RCC 7860 (cell line): ENCODE data around the gene PLIN4.

Experiments
- DNase-seq: peaks from one replicate; pipeline ENCODE4 v3.0.0-alpha.2; 2015; ENCODE audit warnings: low spot score
- FAIRE-seq: peaks from 2 replicates; lab custom pipeline; 2012; peaks lifted over from hg19 to GRCh38; lab: Jason Lieb, UNC

The PLIN4 gene

DNA sequence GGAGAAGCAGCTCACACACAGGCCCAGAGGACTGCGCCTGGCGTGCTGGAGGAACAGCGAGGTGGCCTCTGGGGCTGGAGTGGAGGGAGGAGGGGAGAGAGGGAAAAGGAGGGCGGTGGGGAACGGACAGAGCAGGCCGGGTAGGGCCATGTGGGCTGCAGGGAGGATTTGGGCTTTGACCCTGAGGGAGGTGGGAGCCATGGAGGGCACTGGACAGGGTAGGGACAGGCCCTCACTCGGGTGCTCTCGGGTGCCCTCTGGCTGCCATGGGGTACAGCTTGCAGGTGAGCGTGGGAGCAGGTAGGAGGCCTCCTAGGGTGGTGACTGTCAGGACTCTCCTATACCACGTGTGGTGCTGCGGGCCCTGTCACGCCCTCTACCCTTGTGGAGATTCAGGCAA is 22.8 kb downstream of the PLIN4 start:
- no peak for FAIRE-seq
- DNase-seq = no peak

DNA sequence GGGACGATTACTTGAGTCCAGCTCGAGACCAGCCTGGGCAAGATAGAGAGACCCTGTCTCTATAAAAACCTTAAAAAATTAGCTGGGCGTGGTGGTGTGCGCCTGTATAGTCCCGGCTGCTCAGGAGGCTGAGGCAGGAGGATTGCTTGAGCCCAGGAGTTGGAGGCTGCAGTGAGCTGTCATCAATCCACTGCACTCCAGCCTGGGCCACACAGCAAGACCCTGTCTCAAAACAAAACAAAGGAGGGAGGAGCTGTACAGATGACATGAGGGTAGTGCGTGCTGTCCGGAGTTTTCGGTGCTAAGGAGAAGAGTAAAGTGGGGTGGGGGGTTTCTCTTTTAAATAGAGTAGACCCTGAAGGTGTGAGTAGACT is 23.6 kb downstream of the PLIN4 start:
- no peak for FAIRE-seq

DNA sequence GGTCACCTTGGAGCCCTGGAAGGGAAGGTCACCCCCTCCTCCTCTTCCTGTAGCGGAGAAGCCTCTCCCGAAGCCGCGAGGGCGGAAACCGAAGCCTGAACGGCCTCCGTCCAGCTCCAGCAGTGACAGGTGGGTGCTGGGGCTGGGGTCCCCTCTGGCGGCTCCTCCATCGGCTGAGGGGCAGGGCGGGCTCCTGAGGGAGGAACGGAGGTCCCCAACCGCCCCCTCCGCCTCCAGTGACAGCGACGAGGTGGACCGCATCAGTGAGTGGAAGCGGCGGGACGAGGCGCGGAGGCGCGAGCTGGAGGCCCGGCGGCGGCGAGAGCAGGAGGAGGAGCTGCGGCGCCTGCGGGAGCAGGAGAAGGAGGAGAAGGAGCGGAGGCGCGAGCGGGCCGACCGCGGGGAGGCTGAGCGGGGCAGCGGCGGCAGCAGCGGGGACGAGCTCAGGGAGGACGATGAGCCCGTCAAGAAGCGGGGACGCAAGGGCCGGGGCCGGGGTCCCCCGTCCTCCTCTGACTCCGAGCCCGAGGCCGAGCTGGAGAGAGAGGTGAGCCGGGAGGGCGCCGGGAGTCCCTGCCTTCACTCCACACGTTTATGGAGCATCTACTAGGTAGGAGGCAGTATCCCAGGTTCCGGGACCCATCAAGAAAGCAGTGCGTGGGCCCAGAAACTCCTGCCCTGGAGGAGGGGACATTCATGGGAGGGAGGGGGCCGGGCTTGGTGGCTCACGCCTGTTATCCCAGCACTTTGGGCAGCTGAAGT is 24.2 kb downstream of the PLIN4 start:
- FAIRE-seq = no peak
- DNase-seq = no peak

More for the DNA sequence above, 23.6 kb downstream of the PLIN4 start:
- no peak for DNase-seq

DNA sequence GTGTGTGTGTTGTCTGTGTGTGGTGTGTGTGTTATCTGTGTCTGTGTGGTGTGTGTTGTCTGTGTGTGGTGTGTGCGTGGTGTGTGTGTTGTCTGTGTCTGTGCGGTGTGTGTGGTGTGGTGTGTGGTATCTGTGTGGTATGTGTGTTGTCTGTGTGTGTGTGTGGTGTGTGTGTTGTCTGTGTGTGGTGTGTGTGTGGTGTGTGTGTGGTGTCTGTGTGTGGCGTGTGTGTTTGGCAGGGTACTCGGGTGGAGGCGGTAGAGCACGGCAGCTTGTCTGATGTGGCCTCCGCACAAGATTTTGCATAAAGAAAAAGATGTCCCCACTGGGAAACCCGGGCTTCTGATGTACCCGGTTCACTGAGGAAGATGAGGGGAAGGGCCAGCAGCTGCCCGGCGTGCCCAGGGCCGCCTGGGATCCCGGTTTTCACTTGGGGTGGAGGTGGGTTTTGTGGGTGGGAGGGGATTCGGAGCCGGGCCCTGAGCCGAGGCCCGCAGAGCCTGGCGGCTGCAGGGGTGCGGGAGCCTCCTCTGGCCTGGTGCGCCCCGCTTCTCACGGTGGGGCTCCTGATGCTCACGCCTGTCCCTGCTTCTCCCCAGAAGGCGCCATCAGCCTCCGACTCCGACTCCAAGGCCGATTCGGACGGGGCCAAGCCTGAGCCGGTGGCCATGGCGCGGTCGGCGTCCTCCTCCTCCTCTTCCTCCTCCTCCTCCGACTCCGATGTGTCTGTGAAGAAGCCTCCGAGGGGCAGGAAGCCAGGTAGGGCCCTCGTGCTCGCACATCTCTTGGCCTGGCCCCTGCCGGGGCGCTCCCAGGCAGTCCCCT is 25.0 kb downstream of the PLIN4 start:
- no peak for FAIRE-seq
- DNase-seq = no peak

DNA sequence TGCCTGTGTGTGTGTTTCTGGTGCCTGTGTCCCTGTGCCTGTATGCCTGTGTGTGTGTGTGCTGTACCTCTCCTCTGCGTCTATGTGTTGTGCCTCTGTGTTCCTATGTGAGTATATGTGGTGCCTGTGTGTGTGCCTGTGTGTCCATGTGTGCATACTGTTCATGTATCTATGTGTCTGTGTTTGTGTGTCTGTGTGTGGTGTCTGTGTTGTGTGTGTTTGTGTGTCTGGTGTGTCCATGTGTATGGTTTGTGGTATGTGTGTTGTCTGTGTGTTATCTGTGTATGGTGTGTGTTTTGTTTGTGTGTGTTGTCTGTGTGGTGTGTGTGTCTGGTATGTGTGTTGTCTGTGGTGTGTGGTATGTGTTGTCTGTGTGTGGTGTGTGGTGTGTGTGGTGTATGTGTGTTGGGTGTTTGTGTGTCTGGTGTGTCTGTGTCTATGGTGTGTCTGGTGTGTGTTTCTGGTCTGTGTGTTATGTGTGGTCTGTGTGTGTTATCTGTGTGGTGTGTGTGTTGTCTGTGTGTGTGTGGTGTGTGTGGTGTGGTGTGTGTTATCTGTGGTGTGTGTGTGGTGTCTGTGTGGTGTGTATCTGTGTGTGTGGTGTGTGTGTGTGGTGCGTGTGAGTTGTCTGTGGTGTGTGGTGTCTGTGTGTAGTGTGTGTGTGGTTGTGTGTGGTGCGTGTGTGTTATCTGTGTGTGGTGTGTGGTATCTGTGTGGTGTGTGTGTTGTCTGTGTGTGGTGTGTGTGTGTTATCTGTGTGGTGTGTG is 25.8 kb downstream of the PLIN4 start:
- DNase-seq (no peak), FAIRE-seq (no peak)

DNA sequence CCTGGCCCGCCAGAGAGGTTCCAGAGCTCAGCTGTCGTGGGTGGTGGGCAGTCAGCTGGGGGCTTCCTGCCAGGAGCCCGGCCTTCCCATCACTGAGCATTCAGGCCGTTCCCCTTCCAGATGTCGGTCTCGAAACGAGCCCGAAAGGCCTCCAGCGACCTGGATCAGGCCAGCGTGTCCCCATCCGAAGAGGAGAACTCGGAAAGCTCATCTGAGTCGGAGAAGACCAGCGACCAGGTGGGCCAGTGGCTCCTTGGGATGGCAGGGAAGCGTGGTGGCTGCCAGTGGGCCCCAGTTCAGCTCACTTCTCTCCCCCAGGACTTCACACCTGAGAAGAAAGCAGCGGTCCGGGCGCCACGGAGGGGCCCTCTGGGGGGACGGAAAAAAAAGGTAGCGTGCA is 26.8 kb downstream of the PLIN4 start:
- DNase-seq = no peak
- FAIRE-seq = no peak

DNA sequence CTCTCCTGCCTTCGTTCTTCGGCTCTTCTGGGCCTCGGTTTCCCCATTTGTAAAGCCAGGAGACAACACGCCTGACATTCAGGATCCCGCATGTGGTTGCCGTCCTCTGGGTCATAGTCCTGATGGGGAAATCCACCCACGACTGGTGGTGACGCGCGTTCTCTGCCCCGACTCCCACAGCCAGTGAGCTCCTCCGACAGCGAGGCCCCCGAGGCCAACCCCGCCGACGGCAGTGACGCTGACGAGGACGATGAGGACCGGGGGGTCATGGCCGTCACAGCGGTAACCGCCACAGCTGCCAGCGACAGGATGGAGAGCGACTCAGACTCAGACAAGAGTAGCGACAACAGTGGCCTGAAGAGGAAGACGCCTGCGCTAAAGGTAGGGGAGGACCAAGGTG is 29.8 kb downstream of the PLIN4 start:
- FAIRE-seq (no peak), DNase-seq (no peak)

DNA sequence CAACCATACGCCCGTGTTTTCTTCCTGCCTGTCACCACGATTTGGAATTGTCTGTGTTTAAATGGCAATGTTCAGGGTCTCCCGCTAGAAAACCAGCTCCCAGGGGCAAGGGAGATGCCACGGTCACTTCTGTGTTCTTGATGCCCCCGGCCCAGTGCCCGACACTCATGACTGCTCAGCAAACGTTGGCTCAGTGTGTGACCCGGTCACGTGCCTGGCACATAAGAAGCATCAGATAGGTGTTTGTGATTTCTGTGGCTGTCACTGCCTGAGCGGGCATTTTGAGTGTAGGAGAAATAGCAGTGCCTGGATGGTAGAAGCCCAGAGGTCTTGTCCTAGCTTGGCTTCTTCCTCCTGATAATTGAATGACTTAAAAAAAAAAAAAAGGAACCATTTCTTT is 30.7 kb downstream of the PLIN4 start:
- DNase-seq (no peak), FAIRE-seq (no peak)

DNA sequence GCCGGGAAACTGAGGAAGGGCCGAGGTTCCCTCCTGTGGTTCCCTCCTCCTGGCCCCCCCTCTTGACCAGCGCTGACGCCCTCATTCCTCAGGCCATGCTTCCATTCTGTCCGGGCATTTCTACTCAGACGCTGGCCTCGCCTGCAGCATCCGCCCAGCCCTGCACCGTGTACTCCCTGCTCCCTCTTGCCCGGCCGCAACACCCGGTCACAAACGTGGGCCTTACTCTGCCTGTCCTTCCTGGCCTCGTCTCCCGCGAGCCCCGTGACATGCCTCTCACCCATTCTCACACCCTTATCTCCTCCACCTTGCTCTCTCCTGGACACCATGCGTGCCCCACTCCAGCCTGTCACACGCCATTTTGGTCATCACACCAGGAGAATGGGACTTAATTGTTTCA is 34.9 kb downstream of the PLIN4 start:
- no peak for DNase-seq

DNA sequence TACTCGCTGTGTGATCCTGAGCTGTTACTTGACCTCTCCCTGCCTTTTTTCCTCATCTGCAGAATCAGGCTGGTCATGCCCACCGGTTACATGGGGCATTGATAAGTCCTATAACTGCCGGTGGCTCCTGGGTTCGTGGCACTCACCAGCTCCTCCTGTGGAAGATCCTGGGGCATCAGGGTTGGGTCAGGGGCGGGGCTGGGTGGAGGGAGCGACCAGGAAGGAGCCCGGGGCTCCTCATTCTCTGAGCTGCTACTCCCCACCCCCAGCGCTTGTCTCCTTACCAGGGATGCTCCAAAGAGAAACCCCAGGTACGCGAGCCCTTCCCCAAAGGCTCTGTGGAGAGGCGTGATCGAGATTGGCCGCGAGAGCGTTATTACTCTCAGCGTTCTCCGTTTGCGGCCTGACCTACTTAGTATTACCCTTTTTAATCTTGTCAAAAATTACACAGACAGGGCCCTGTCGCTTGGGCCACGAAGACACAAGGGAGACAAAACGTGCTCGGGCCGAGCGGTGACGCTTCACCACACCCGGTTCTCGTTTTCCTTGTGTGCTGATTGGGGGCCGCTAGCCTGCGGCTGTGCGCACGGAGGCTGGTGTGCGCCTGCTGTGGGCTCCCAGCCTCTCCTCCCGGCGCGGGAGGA is 35.4 kb downstream of the PLIN4 start:
- DNase-seq = no peak
- no peak for FAIRE-seq

More for the DNA sequence above, 34.9 kb downstream of the PLIN4 start:
- FAIRE-seq = no peak

DNA sequence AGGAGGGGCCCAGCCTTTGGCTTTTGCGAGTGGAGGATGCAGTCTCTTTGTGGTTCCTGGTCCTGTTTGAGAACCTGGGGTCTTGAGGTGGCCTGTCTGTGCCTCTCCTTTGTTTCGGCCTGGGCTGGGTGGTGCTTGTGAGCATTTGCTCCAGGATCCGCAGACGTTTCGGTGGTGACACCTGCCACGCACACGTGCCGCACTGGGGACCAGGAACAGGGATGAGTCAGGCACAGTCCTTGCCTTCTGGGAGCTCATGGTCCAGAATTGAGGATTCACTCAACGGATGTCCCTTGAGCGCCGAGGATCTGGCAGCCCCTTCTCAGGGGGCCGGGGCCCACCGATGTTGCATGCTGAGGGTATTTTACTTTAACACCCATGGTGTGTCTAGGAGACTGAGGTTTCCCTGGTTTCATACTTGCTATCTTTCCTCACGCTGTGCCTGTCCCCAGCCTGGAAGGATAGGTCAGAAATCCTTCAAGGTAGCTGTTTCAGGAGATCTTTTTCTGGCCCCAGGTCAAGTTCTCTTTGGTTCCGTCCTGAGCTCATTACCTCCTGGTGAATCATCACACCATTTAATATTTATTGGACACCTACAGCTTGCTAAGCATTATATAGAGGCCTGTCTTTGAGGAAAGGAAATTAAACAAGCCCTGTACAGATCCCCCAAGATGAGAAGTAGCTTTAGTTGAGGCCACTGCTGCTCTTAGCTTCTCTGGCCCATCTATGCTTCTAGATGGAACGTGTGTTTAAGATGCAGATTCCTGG is 41.1 kb downstream of the PLIN4 start:
- no peak for DNase-seq
- no peak for FAIRE-seq

DNA sequence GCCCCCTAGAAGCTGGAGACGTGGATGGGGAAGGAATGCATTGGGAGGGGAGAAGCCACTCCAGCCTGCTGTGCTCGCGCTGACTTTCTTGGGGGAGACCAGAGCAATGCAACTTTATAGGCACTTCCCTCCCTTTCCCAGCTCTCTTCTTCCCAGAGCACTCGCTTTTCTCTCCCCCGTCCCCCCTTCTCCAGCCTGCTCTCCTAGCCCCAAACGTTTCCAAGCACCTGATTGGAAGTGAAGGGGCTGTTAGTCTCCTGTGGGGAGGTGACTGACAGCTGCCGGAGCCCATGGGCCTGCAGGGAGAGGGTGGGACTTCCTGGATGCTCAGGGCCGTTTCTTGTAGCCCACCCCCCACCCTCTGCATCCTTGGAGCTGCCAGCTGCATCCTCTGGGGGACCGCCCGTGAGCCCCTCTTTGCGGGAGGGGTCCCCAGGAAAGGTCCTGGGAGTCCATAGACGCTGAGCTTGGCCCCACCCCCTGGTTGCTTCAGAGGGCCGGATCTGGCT is 43.7 kb downstream of the PLIN4 start:
- no peak for FAIRE-seq
- no peak for DNase-seq

DNA sequence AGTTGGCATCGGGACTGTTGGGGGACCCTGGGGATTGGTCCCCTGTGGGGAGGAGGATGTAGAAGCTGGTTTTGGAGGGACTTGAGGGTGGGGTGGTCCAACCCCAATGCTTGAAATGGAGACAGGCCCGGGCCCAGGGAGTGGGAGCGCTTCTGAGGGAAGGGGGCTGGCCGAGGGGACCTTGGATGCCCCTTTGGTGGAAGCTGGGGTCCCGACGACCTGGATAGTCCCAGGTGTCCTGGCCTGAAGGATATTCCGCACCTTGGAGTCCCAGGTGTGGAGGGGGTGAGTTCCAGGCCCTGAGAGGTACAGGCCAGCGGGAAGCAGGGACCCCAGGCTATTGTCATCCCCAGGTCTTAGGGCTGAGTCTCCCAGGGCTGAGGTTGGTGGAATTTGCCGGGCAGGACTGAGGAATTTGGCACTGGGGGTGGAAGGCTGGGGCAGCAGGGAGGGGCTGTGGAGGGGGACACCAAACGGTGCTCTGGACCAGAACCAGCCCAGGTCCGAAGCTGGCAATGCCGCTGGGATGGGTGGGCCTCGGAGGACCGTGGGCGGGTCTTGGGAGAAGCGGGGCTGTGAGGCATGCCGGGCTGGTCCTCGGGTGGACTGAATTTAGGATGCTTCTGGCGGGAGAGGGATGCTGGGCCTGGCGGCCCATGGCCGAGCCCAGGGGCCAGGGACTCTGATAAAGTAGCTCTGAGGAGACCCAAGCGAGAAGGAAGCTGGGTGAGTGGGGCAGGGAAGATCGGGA is 44.3 kb downstream of the PLIN4 start:
- FAIRE-seq = no peak
- no peak for DNase-seq

DNA sequence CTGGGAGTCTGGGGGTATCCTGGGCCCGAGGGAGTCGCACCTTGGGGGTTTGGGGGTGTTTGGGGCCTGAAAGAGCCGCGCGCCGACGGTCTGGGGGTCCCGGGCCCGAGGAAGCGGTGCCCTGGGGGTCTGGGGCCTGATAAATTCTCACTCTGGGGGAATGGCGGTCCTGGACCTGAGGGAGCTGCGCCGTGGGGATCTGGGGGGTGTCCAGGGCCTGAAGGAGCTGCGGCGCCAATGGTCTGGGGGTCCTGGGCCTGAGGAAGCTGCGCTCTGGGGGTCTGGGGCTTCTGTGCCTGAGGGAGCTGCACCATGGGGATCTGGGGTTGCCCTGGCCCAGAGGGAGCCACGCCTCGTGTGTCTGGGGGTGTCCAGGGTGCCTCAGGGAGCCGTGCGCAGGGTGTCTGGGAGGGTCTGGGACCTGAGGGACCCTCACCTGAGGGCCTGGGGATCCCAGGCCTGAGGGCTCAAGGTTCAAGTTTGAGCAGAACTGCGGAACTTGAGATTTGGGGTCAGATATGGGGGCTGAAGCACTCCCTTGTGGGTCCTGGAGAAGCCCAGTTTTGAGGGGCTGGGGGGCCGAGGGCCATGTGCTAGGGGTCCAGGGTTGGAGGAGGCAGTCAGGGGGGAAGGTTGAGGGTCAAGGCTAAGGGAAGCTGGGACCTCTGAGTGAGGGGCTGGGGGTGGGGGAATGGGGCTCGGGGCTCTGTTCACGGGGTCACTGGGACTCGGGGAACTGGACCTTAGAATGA is 45.1 kb downstream of the PLIN4 start:
- DNase-seq (no peak), FAIRE-seq (no peak)

DNA sequence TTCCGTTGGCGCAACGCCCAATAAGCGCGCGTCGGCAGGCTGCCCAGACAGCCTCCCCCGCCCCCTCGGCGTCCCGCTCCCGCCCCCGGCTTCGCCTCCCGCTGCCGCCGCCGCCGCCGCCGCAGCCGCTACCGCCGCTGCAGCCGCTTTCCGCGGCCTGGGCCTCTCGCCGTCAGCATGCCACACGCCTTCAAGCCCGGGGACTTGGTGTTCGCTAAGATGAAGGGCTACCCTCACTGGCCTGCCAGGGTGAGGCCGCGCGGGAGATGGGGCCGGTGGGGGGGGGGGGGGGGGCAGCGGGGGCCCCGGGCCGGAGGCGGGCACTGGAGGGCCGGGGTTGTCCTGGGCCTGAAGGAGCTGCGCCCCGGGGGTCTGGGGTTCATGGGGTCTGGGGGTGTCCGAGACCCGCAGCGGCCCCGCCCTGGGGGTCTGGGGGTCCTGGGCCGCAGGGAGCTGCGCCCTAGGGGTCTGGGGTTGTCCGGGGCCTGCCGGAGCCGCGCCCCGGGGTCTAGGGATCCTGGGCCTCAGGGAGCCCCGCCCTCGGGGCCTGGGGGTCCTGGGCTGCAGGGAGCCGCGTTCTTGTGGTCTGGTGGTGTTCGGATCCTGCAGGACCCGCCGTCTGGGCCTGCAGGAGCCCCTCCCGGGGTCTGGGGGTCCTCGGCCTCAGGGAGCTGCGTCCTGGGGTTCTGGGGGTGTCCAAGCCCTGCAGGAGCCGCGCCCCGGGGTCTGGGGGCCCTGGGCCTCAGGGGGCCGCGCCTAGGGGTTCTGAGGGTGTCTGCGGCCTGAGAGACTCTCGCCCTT is 45.9 kb downstream of the PLIN4 start, which contains the start of gene HDGFL2:
Gene HDGFL2 (plus strand): TSS at position 124 of the 801 bp plus-strand sequence. CDS start 54 bp downstream, at position 178.
- DNase-seq (no peak), FAIRE-seq (no peak)

DNA sequence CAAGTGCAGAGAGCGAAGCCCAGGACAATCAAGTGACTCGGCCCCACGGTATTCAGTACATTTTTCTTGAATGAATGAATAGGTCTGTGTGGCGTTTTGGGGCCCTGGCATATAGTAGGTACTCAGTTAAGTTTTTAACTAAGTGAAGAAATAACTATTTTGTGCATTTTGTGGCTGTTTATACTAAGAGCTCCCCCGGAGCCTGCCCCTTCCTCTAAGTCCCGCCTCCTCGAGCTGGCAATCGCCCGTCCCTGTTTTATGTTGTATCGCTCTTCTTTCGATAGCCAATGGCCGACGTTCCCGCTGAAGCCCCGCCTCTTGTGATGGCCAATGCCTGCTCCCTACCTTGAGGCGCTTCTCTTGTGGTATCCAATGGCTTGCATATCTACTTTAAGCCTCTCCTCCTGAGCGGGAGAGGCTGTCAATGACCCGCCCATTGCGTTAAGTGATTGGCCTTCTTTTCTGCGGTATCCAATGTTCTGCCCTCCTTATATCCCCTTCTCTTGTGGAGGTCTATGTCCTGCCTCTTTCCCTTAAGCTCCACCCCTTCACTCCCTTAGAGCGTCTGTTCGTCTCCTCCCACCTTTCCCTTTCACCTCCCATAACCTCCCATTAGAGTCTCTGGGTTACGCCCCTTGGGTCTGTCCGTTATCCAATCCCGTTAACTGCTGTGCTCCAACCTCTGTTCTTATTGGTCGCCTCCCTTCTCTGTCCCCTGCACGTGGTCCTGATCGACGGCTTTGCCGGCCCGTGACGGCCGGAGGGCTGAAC is 46.7 kb downstream of the PLIN4 start:
- peak; percentile 99 for FAIRE-seq

DNA sequence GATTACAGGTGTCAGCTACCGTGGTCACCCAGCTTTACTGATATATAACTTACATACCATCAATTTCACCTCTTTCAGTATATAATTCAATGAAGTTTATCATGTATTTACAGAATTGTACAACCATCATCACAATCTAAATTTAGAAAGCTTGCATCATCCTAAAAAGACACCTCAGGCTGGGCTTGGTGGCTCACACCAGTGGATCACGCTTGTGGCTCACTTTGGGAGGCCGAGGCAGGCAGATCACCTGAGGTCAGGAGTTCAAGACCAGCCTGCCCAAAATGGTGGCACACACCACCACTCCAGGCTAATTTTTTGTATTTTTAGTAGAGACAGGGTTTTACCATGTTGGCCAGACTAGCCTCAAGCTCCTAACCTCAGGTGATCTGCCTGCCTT is 50.5 kb downstream of the PLIN4 start:
- no peak for DNase-seq
- FAIRE-seq = no peak

More for the DNA sequence above, 46.7 kb downstream of the PLIN4 start:
- DNase-seq = peak; percentile 100
